Ascending aorta (tissue), 2 donors: ENCODE measurements around the gene MUC12. TPM values are rescaled to one million over a fixed set of nuclear protein-coding genes. Genes with fewer than 3 reads are reported as not detected.
"Not testable (repeated sequence)": the region's sequence is repeated elsewhere in the genome, so short reads cannot be mapped to it uniquely, and the experiment has no call there.

Experiments
- DNase-seq, 2 donors: peaks; one replicate each; pipeline ENCODE4 v3.0.0-alpha.2; 2019; ENCODE audit warnings: low spot score in 2 of 2
- H3K27ac ChIP-seq, 2 donors: fragments of 200-600 bp; sonication (generic); one replicate each; pipeline ENCODE4 v1.5.1; 2016 to 2017; ENCODE audit warnings: mild to moderate bottlenecking in 1 of 2
- H3K27me3 ChIP-seq: fragments of 200-600 bp; sonication (generic); one replicate; pipeline ENCODE4 v1.5.1; 2017
- H3K36me3 ChIP-seq, 2 donors: fragments of 200-600 bp; sonication (generic); one replicate each; pipeline ENCODE4 v1.5.1; 2016
- H3K4me1 ChIP-seq, 2 donors: fragments of 200-600 bp; sonication (generic); one replicate each; pipeline ENCODE4 v1.5.1; 2016 to 2017; ENCODE audit warnings: mild to moderate bottlenecking in 1 of 2
- H3K4me3 ChIP-seq, 2 donors: fragments of 200-600 bp; sonication (generic); one replicate each; pipeline ENCODE4 v1.5.1; 2016 to 2017; ENCODE audit warnings: mild to moderate bottlenecking in 1 of 2
- H3K9me3 ChIP-seq, 2 donors: fragments of 200-600 bp; sonication (generic); one replicate each; pipeline ENCODE4 v1.5.1; 2016
- CTCF ChIP-seq, 3 experiments: fragments of 200-600 bp in 2 of 3; fragments of 450-650 bp in 1 of 3; sonication (generic) in 2 of 3; IDR thresholded peaks; one replicate each; pipeline ENCODE4 v1.5.1; 2016 to 2019; ENCODE audit warnings: antibody characterized with exemption in 3 of 3, mild to moderate bottlenecking in 1 of 3, moderate library complexity in 1 of 3
- intact Hi-C: fragments of 100-400 bp; cut with DNase I; formaldehyde crosslinking; loops from one replicate; pipeline ENCODE4 v1.15.1; 2023
- total RNA-seq: library from RNA; depleted of rRNA; stranded (reverse); fragments of >200 nt; gene quantifications from one replicate; pipeline ENCODE4 v1.1.0, GENCODE V29; 2016

The MUC12 gene
- total RNA-seq, 1 donor from 2014 or later: 0.85 TPM

GRCh38 chr7:101021703-101022102 is 52.3 kb downstream of the MUC12 start:
- Histone ChIP-seq H3K27ac (no peak overlapping the region), H3K27me3 (no peaks in the 10 kb centered on the region), H3K9me3 (no peaks in the 10 kb centered on the region), H3K4me1 (peaks cover 0 to 5% of the 10 kb centered on the region in 2 donors), H3K36me3 (no peaks in the 10 kb centered on the region), H3K4me3 (no peak overlapping the region)
- DNase-seq: no peak
- no peak for TF ChIP-seq CTCF (IDR thresholded peaks at IDR 0.05)
- intact Hi-C loops: no loop called here

- TF ChIP-seq CTCF (IDR thresholded peaks at IDR 0.05): no peak
- Histone ChIP-seq H3K27ac (no peak overlapping the region), H3K9me3 (no peaks in the 10 kb centered on the region), H3K36me3 (no peaks in the 10 kb centered on the region), H3K4me1 (no peaks in the 10 kb centered on the region), H3K4me3 (no peak overlapping the region), H3K27me3 (no peaks in the 10 kb centered on the region)
- intact Hi-C loops: no loop called here
- DNase-seq: no peak
Observed at GRCh38 chr7:101023839-101024238, 54.5 kb downstream of the MUC12 start.

GRCh38 chr7:101031082-101031481 is 61.7 kb downstream of the MUC12 start:
- DNase-seq: no peak
- Histone ChIP-seq H3K9me3 (no peaks in the 10 kb centered on the region), H3K4me1 (no peaks in the 10 kb centered on the region), H3K27ac (no peak overlapping the region), H3K27me3 (no peaks in the 10 kb centered on the region), H3K4me3 (no peak overlapping the region), H3K36me3 (no peaks in the 10 kb centered on the region)
- intact Hi-C loops: no loop called here
- no peak for TF ChIP-seq CTCF (IDR thresholded peaks at IDR 0.05)

GRCh38 chr7:101035941-101036340 is 66.6 kb downstream of the MUC12 start:
- no peak for TF ChIP-seq CTCF (IDR thresholded peaks at IDR 0.05)

GRCh38 chr7:101041283-101041682 is 71.9 kb downstream of the MUC12 start:
- H3K36me3 ChIP-seq, H3K27ac ChIP-seq, H3K27me3 ChIP-seq, intact Hi-C loops, H3K4me3 ChIP-seq, H3K4me1 ChIP-seq, H3K9me3 ChIP-seq, DNase-seq: not testable (repeated sequence)

More at GRCh38 chr7:101035941-101036340, 66.6 kb downstream of the MUC12 start:
- no peak overlapping the region for H3K4me3 ChIP-seq
- no peak for DNase-seq
- H3K9me3 ChIP-seq: no peaks in the 10 kb centered on the region
- no peaks in the 10 kb centered on the region for H3K27me3 ChIP-seq
- no peaks in the 10 kb centered on the region for H3K36me3 ChIP-seq
- intact Hi-C loops: no loop called here
- H3K4me1 ChIP-seq: no peaks in the 10 kb centered on the region
- no peak overlapping the region for H3K27ac ChIP-seq

GRCh38 chr7:101058355-101058754 is 89.0 kb downstream of the MUC12 start:
- Histone ChIP-seq H3K4me1 (no peaks in the 10 kb centered on the region), H3K27ac (no peak overlapping the region), H3K36me3 (no peaks in the 10 kb centered on the region), H3K4me3 (no peak overlapping the region), H3K9me3 (no peaks in the 10 kb centered on the region), H3K27me3 (no peaks in the 10 kb centered on the region)
- no peak for TF ChIP-seq CTCF (IDR thresholded peaks at IDR 0.05)
- intact Hi-C loops: no loop called here
- DNase-seq: peak in 1 of 2 donors; percentile 68
